SK-N-SH (cell line): Measurements from ENCODE around the gene DNMT3B. TPM values are rescaled to one million over a fixed set of nuclear protein-coding genes. Genes with fewer than 3 reads are reported as not detected.

Experiments
- CTCF ChIA-PET: fragments of 300-600, 350-600 bp; formaldehyde crosslinking; extraction: SDS; loops from one replicate; lab custom pipeline; 2021; lab: Yijun Ruan, JAX
- POLR2A ChIA-PET: fragments of 350-600 bp; sonication (Branson Sonifier 250); formaldehyde crosslinking; extraction: SDS; loops from one replicate; lab custom pipeline; 2020; ENCODE audit warnings: antibody characterized with exemption, inconsistent platforms; lab: Yijun Ruan, JAX
- DNase-seq: peaks from one replicate; pipeline ENCODE4 v3.0.0; 2012
- H2AFZ ChIP-seq: fragments of 200-600 bp; sonication (generic); 2 replicates; pipeline ENCODE4 v1.8.1; 2016; ENCODE audit warnings: antibody characterized with exemption, mild to moderate bottlenecking, low read depth
- H3F3A ChIP-seq: fragments of 200-600 bp; sonication (generic); replicated peaks from 2 replicates; pipeline ENCODE3; 2016; ENCODE audit warnings: antibody characterized with exemption, mild to moderate bottlenecking; ENCODE audit not compliant: insufficient read depth
- H3K27ac ChIP-seq, 2 experiments: fragments of 200-500 bp in 1 of 2; fragments of 200-600 bp in 1 of 2; sonication (Bioruptor generic) in 1 of 2; sonication (generic), shearing (Covaris generic) in 1 of 2; 2 replicates each; pipeline versions ENCODE4 v1.5.1 to v1.6.1; 2014 to 2016; ENCODE audit warnings: low read depth in 2 of 2, inconsistent platforms in 1 of 2, low read length in 1 of 2, mild to moderate bottlenecking in 1 of 2, mixed read lengths in 1 of 2
- H3K27me3 ChIP-seq: fragments of 200-600 bp; sonication (generic), shearing (Covaris generic); 2 replicates; pipeline ENCODE4 v1.6.1; 2016; ENCODE audit warnings: mixed run types; ENCODE audit not compliant: insufficient read depth
- H3K36me3 ChIP-seq, 2 experiments: fragments of 200-500 bp in 1 of 2; fragments of 200-600 bp in 1 of 2; sonication (Bioruptor generic) in 1 of 2; sonication (generic) in 1 of 2; replicated peaks in 1 of 2; 2 replicates each; pipeline versions ENCODE3 to v1.5.1; 2014 to 2016; ENCODE audit warnings: low read length in 1 of 2, mild to moderate bottlenecking in 1 of 2; ENCODE audit not compliant: insufficient read depth in 2 of 2, control insufficient read depth in 1 of 2
- H3K4me1 ChIP-seq, 2 experiments: fragments of 200-500 bp in 1 of 2; fragments of 200-600 bp in 1 of 2; sonication (Bioruptor generic) in 1 of 2; sonication (generic), shearing (Covaris generic) in 1 of 2; 2 replicates each; pipeline versions ENCODE4 v1.5.1 to v1.6.1; 2014 to 2016; ENCODE audit warnings: low read depth in 1 of 2, low read length in 1 of 2, mixed run types in 1 of 2; ENCODE audit not compliant: insufficient read depth in 2 of 2, control insufficient read depth in 1 of 2
- H3K4me2 ChIP-seq: fragments of 200-600 bp; sonication (generic), shearing (Covaris generic); 2 replicates; pipeline ENCODE4 v1.6.1; 2017; ENCODE audit warnings: mixed run types
- H3K4me3 ChIP-seq, 2 experiments: fragments of 200-500 bp in 1 of 2; fragments of 200-600 bp in 1 of 2; sonication (Bioruptor generic) in 1 of 2; sonication (generic), shearing (Covaris generic) in 1 of 2; 2 replicates each; pipeline versions ENCODE4 v1.5.1 to v1.8.1; 2014 to 2016; ENCODE audit warnings: low read depth in 2 of 2, inconsistent platforms in 1 of 2, low read length in 1 of 2, mild to moderate bottlenecking in 1 of 2, mixed read lengths in 1 of 2, moderate library complexity in 1 of 2
- H3K79me2 ChIP-seq: fragments of 200-600 bp; sonication (generic); 2 replicates; pipeline ENCODE4 v1.8.1; 2017; ENCODE audit warnings: mild to moderate bottlenecking; ENCODE audit not compliant: insufficient read depth
- H3K9ac ChIP-seq: fragments of 200-600 bp; sonication (generic); 2 replicates; pipeline ENCODE4 v1.6.1; 2017; ENCODE audit warnings: mixed run types
- H3K9me2 ChIP-seq: fragments of 200-600 bp; sonication (generic); 2 replicates; pipeline ENCODE4 v1.6.1; 2017; ENCODE audit warnings: mixed run types
- H3K9me3 ChIP-seq: fragments of 200-600 bp; sonication (generic); 2 replicates; pipeline ENCODE4 v1.6.1; 2017; ENCODE audit warnings: mixed run types, mild to moderate bottlenecking, moderate library complexity
- H4K20me1 ChIP-seq: fragments of 200-600 bp; sonication (generic); 2 replicates; pipeline ENCODE4 v1.6.1; 2017; ENCODE audit warnings: mild to moderate bottlenecking, mixed run types; ENCODE audit not compliant: insufficient read depth
- CHD2 ChIP-seq: fragments of 150-350 bp; IDR thresholded peaks from 2 replicates; pipeline ENCODE4 v1.6.1; 2018; ENCODE audit warnings: low read length; ENCODE audit not compliant: partially characterized antibody
- EP300 ChIP-seq, 2 experiments: IDR thresholded peaks; 2 replicates each; pipeline versions ENCODE4 v1.4.0 to v1.6.1; 2012; ENCODE audit warnings: borderline replicate concordance in 1 of 2, low read depth in 1 of 2, low read length in 1 of 2
- FOSL2 ChIP-seq: IDR thresholded peaks from 2 replicates; pipeline ENCODE4 v1.4.0; 2012; ENCODE audit warnings: low read depth, mild to moderate bottlenecking, moderate library complexity, borderline replicate concordance
- GATA2 ChIP-seq: sonication (generic); formaldehyde crosslinking; IDR thresholded peaks from 2 replicates; pipeline ENCODE4 v1.5.0; 2020; ENCODE audit warnings: mild to moderate bottlenecking, missing genetic modification reagents
- MEF2A ChIP-seq: IDR thresholded peaks from 2 replicates; pipeline ENCODE4 v1.4.0; 2012; ENCODE audit warnings: low read depth, borderline replicate concordance
- MXI1 ChIP-seq: IDR thresholded peaks from 2 replicates; pipeline ENCODE4 v1.6.1; 2012; ENCODE audit warnings: mild to moderate bottlenecking, low read depth, low read length, improper control_type of control experiment
- POLR2AphosphoS5 ChIP-seq: IDR thresholded peaks from 2 replicates; pipeline ENCODE4 v1.6.1; 2012; ENCODE audit warnings: low read depth, low read length
- RCOR1 ChIP-seq: fragments of 150-350 bp; IDR thresholded peaks from 2 replicates; pipeline ENCODE4 v1.6.1; 2017; ENCODE audit warnings: antibody characterized with exemption, low read length
- TCF12 ChIP-seq: IDR thresholded peaks from 2 replicates; pipeline ENCODE4 v1.4.0; 2012
- TEAD4 ChIP-seq: IDR thresholded peaks from 2 replicates; pipeline ENCODE4 v1.4.0; 2012; ENCODE audit warnings: mild to moderate bottlenecking, borderline replicate concordance; ENCODE audit not compliant: insufficient read depth
- WGBS: methylation state at CpG from one replicate; pipeline ENCODE4 v1.1.6; 2017; ENCODE audit warnings: low lambda C conversion rate; 5-methylcytosine and 5-hydroxymethylcytosine counted together
- polyA plus RNA-seq, 3 experiments: library from polyadenylated mRNA; depleted of rRNA; stranded (reverse); fragments of >200 nt; gene quantifications; 2 replicates each; pipeline ENCODE4 v1.2.3, GENCODE V29; 2012
- TF ChIP-seq, protein P1 (sequence below): fragments of 150-350 bp; IDR thresholded peaks from 2 replicates; pipeline ENCODE4 v1.6.1; 2016; ENCODE audit warnings: mild to moderate bottlenecking, low read depth, low read length
- TF ChIP-seq, protein P2 (sequence below): fragments of 200-600 bp; sonication (generic); IDR thresholded peaks from 2 replicates; pipeline ENCODE4 v1.6.1; 2017; ENCODE audit warnings: antibody characterized with exemption, mild to moderate bottlenecking, moderate library complexity
- TF ChIP-seq, protein P3 (sequence below): IDR thresholded peaks from 2 replicates; pipeline ENCODE4; 2012

The DNMT3B gene
- polyA plus RNA-seq, 1 of the 3 experiments (the other 2 are of a cell fraction) = 2.2 TPM

DNA sequence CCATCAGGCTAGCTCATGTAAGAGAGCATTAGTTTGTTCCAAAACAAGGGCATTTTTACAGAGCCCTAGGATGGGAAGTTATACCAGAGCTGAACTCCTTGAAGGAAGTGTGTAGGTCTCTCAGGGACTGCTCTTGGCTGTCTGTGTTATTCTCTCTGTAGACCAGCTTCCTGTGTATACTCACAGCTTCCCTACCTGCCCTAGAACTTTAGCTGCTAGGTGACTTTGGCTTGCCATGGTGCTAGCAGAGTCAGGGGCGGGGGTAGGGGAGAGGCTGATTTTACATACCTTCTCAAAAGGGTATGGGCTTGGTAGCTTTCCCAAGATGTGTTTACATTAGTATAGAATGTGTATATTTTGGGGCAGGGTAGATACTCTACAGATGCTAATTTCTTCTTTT is 75.0 kb downstream of the DNMT3B start:
- Histone ChIP-seq H3K4me3 (no peak overlapping the region), H4K20me1 (peaks cover 24% of the 10 kb centered on the region), H3K9me3 (no peaks in the 10 kb centered on the region), H3K9me2 (no peaks in the 10 kb centered on the region), H3K27ac (no peak overlapping the region), H3K9ac (no peak overlapping the region), H3K4me1 (peaks cover 0 to 3% of the 10 kb centered on the region in 2 experiments; a peak in 1 of 4 replicates), H2AFZ (no peak overlapping the region), H3K27me3 (no peaks in the 10 kb centered on the region), H3K79me2 (peaks cover 78% of the 10 kb centered on the region), H3K36me3 (peaks cover 58 to 61% of the 10 kb centered on the region in 2 experiments), H3F3A (peaks cover 15% of the 10 kb centered on the region), H3K4me2 (no peak overlapping the region)
- ChIA-PET CTCF (interaction anchor here (1.2 kb wide), 1 partner anchor 47 kb away, joined by 5 read pairs; no protein-coding TSS in a partner anchor), POLR2A (no interaction called here)
- TF ChIP-seq RCOR1 (no peak), TCF12 (no peak), TEAD4 (no peak), GATA2 (CRISPR knock-in tag) (no peak), MXI1 (no peak), CHD2 (no peak), MEF2A (no peak), FOSL2 (no peak), POLR2AphosphoS5 (no peak), EP300 (IDR thresholded peaks at IDR 0.05; ENCODE audit: borderline replicate concordance in 1 of 2, low read depth in 1 of 2, low read length in 1 of 2) (no peak)
- TF ChIP-seq, protein P1, sequence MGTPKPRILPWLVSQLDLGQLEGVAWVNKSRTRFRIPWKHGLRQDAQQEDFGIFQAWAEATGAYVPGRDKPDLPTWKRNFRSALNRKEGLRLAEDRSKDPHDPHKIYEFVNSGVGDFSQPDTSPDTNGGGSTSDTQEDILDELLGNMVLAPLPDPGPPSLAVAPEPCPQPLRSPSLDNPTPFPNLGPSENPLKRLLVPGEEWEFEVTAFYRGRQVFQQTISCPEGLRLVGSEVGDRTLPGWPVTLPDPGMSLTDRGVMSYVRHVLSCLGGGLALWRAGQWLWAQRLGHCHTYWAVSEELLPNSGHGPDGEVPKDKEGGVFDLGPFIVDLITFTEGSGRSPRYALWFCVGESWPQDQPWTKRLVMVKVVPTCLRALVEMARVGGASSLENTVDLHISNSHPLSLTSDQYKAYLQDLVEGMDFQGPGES = no peak
- TF ChIP-seq, protein P2, sequence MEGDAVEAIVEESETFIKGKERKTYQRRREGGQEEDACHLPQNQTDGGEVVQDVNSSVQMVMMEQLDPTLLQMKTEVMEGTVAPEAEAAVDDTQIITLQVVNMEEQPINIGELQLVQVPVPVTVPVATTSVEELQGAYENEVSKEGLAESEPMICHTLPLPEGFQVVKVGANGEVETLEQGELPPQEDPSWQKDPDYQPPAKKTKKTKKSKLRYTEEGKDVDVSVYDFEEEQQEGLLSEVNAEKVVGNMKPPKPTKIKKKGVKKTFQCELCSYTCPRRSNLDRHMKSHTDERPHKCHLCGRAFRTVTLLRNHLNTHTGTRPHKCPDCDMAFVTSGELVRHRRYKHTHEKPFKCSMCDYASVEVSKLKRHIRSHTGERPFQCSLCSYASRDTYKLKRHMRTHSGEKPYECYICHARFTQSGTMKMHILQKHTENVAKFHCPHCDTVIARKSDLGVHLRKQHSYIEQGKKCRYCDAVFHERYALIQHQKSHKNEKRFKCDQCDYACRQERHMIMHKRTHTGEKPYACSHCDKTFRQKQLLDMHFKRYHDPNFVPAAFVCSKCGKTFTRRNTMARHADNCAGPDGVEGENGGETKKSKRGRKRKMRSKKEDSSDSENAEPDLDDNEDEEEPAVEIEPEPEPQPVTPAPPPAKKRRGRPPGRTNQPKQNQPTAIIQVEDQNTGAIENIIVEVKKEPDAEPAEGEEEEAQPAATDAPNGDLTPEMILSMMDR = no peak
- no peak for DNase-seq
- WGBS = 73% methylated on average over 1 of the region's 1 CpG

DNA sequence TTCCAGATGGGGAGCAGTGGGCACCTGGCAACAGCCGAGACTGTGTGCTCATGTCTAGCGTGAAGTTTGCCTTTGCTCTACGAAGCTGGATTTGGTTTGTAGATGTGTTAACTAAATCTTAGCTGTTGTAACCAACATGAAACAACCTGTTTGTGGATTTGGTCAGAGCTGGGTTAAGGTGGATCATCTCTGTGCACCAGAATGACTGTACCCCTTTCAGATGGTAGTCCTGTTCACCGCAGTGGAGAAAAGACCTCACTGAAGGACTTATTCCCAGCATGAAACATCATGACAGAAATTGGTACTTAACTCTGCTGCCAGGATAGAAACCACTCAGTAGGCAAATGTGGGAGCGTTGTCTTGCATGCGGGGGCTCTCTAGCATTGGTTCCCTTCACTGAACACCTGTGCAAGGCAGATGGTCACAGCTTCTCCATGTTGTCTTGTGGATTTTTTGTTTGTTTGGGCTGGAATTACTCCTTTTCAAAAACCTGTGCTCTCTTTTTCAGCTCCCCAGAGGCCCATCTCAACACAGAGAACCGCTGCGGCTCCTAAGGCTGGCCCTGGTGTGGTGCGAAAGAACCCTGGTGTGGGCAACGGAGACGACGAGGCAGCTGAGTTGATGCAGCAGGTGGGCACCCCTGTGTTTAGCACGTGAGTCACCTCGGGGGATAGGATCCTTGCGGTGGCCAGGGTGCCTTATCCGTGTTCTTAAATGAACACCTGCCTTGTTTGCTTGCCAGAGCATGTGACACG is 77.2 kb downstream of the DNMT3B start:
- peaks cover 0 to 3% of the 10 kb centered on the region in 2 experiments; a peak in 1 of 4 replicates for H3K4me1 ChIP-seq
- CTCF ChIA-PET = no interaction called here
- 93% methylated on average over 17 of the region's 17 CpGs for WGBS

More for the DNA sequence above, 77.2 kb downstream of the DNMT3B start:
- no peak overlapping the region for H3K4me3 ChIP-seq
- H3K9me2 ChIP-seq = no peaks in the 10 kb centered on the region
- H3K4me2 ChIP-seq = no peak overlapping the region
- no peak overlapping the region for H2AFZ ChIP-seq
- H3K9me3 ChIP-seq = no peaks in the 10 kb centered on the region
- peaks cover 78% of the 10 kb centered on the region for H3K79me2 ChIP-seq
- POLR2A ChIA-PET = no interaction called here
- no peak overlapping the region for H3K9ac ChIP-seq
- TF ChIP-seq, protein P3, sequence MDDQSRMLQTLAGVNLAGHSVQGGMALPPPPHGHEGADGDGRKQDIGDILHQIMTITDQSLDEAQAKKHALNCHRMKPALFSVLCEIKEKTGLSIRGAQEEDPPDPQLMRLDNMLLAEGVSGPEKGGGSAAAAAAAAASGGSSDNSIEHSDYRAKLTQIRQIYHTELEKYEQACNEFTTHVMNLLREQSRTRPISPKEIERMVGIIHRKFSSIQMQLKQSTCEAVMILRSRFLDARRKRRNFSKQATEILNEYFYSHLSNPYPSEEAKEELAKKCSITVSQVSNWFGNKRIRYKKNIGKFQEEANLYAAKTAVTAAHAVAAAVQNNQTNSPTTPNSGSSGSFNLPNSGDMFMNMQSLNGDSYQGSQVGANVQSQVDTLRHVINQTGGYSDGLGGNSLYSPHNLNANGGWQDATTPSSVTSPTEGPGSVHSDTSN = no peak
- no peak for TF ChIP-seq FOSL2
- H3K27ac ChIP-seq = no peak overlapping the region
- H3K27me3 ChIP-seq = no peaks in the 10 kb centered on the region
- H3F3A ChIP-seq = peaks cover under 1% of the 10 kb centered on the region
- H4K20me1 ChIP-seq = peaks cover 33% of the 10 kb centered on the region
- H3K36me3 ChIP-seq = peaks cover 55 to 60% of the 10 kb centered on the region in 2 experiments
- DNase-seq = no peak
